Gastroesophageal sphincter (tissue), 3 donors: ENCODE measurements around the gene STRAP.

Source experiments
- CTCF ChIP-seq, 4 experiments: fragments of 200-600 bp in 2 of 4; fragments of 450-650 bp in 2 of 4; sonication (generic) in 1 of 4; IDR thresholded peaks; one replicate each; pipeline ENCODE4 v1.5.1; 2017 to 2019; ENCODE audit warnings: antibody characterized with exemption in 4 of 4, mild to moderate bottlenecking in 2 of 4, moderate library complexity in 2 of 4
- POLR2A ChIP-seq, 2 donors: fragments of 450-650 bp; IDR thresholded peaks; one replicate each; pipeline ENCODE4 v1.6.1; 2017; ENCODE audit warnings: antibody characterized with exemption in 2 of 2, mild to moderate bottlenecking in 2 of 2, moderate library complexity in 1 of 2
- POLR2AphosphoS5 ChIP-seq: sonication (generic); formaldehyde crosslinking; IDR thresholded peaks from one replicate; pipeline ENCODE4 v1.6.1; 2017; ENCODE audit warnings: antibody characterized with exemption

- TF ChIP-seq POLR2AphosphoS5 (no peak), CTCF (IDR thresholded peaks at IDR 0.05) (no peak), POLR2A (IDR thresholded peaks at IDR 0.05) (no peak)
Observed at GRCh38 chr12:15875863-15876262, 6.3 kb upstream of the STRAP start.
